Measurements from ENCODE around the gene WRAP53. TPM values are rescaled to one million over a fixed set of nuclear protein-coding genes. Genes with fewer than 3 reads are reported as not detected.

Gene WRAP53
- polyA plus RNA-seq, 3 donors, result 6.3 to 9.8 (median 9.1) TPM

DNA sequence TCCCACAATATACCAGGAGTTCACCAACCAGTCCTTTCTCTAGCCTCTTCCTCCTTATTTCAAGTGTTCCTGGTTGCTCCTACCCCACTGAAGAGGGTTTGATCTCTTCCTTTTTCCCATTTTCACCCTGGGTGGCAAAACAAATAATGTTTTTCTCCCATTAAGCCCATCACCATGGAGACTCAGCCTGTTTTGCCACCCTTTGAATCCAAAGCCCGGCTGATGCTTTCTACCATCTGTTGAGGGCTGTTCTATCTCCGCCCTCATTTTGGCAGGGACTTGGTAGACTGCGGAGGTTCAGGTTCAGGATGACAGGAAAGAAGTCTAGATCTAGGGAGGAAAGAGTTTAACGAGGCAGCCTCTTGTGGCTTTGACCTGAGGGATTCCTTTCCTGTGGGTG, 31.8 kb downstream of the WRAP53 start:
- no peaks in the 10 kb centered on the region for H3K79me2 ChIP-seq (ENCODE audit: insufficient read depth, low read length)
- no peak overlapping the region for H3K27ac ChIP-seq (ENCODE audit: low read depth in 1 of 2, low read length in 2 of 2)
- H3K9me3 ChIP-seq (replicated peaks in 1 of 2; ENCODE audit: control insufficient read depth in 1 of 2, insufficient read depth in 1 of 2, low read length in 2 of 2), result peaks cover 0 to 6% of the 10 kb centered on the region in 2 donors
- peaks cover 47 to 69% (median 56%) of the 10 kb centered on the region in 3 donors for H3K27me3 Mint-ChIP-seq (ENCODE audit: low read depth in 3 of 3)
- H2AFZ ChIP-seq (ENCODE audit: insufficient read depth, low read depth, low read length, poor library complexity, severe bottlenecking), result no peak overlapping the region
- peaks cover 16% of the 10 kb centered on the region in 2 donors for H3K4me1 ChIP-seq (ENCODE audit: control insufficient read depth in 1 of 2, insufficient read depth in 2 of 2, low read length in 2 of 2)
- H3K27me3 ChIP-seq (ENCODE audit: control insufficient read depth in 2 of 2, insufficient read depth in 2 of 2, low read length in 2 of 2), result peaks cover 19 to 59% of the 10 kb centered on the region in 2 donors
- no peak overlapping the region for H3K4me3 ChIP-seq (replicated peaks in 1 of 3; ENCODE audit: low read depth in 2 of 3, low read length in 3 of 3)
- no peak for TF ChIP-seq CTCF (IDR thresholded peaks at IDR 0.05)
- 60% methylated on average over 3 of the region's 4 CpGs for WGBS (ENCODE audit: insufficient coverage)
- peaks cover 16% of the 10 kb centered on the region for H3K4me1 Mint-ChIP-seq
- no peaks in the 10 kb centered on the region for H3K36me3 ChIP-seq (replicated peaks in 1 of 2; ENCODE audit: control insufficient read depth in 1 of 2, insufficient read depth in 2 of 2, low read length in 2 of 2)
- H3K4me2 ChIP-seq (replicated peaks; ENCODE audit: extremely low read depth, low read length, poor library complexity, severe bottlenecking), result no peak overlapping the region
- H3K4me3 Mint-ChIP-seq, result peak overlapping the region in 1 of 2 donors; percentile 66
- H3K9me3 Mint-ChIP-seq, result peaks cover 0 to 2% (median 0%) of the 10 kb centered on the region in 7 donors
- intact Hi-C loops (cut with micrococcal nuclease), result no loop called here
- DNase-seq, result no peak
- H4K20me1 ChIP-seq (ENCODE audit: insufficient read depth, low read length), result no peaks in the 10 kb centered on the region
- peaks cover 0 to 2% of the 10 kb centered on the region in 2 donors for H3K36me3 Mint-ChIP-seq
- no peak overlapping the region for H3K9ac ChIP-seq (ENCODE audit: insufficient read depth, low read length, poor library complexity, severe bottlenecking)
- no peak overlapping the region for H3K27ac Mint-ChIP-seq

GRCh38 chr17:7721612-7722011, 33.3 kb downstream of the WRAP53 start:
- H3K9me3 Mint-ChIP-seq, result peaks cover 0 to 2% (median 0%) of the 10 kb centered on the region in 7 donors
- no peak overlapping the region for H3K27ac Mint-ChIP-seq
- H3K36me3 Mint-ChIP-seq, result peaks cover 0 to 2% of the 10 kb centered on the region in 2 donors

More at GRCh38 chr17:7721612-7722011, 33.3 kb downstream of the WRAP53 start:
- H3K4me3 ChIP-seq (replicated peaks in 1 of 3; ENCODE audit: low read depth in 2 of 3, low read length in 3 of 3), result no peak overlapping the region
- H3K4me1 Mint-ChIP-seq, result peaks cover 12% of the 10 kb centered on the region
- peaks cover 14 to 15% of the 10 kb centered on the region in 2 donors for H3K4me1 ChIP-seq (ENCODE audit: control insufficient read depth in 1 of 2, insufficient read depth in 2 of 2, low read length in 2 of 2)
- no peaks in the 10 kb centered on the region for H3K36me3 ChIP-seq (replicated peaks in 1 of 2; ENCODE audit: control insufficient read depth in 1 of 2, insufficient read depth in 2 of 2, low read length in 2 of 2)
- H3K27ac ChIP-seq (ENCODE audit: low read depth in 1 of 2, low read length in 2 of 2), result no peak overlapping the region
- DNase-seq, result no peak
- no peaks in the 10 kb centered on the region for H4K20me1 ChIP-seq (ENCODE audit: insufficient read depth, low read length)
- peaks cover 38 to 54% (median 41%) of the 10 kb centered on the region in 3 donors for H3K27me3 Mint-ChIP-seq (ENCODE audit: low read depth in 3 of 3)
- peaks cover 13 to 44% of the 10 kb centered on the region in 2 donors for H3K27me3 ChIP-seq (ENCODE audit: control insufficient read depth in 2 of 2, insufficient read depth in 2 of 2, low read length in 2 of 2)
- H3K9me3 ChIP-seq (replicated peaks in 1 of 2; ENCODE audit: control insufficient read depth in 1 of 2, insufficient read depth in 1 of 2, low read length in 2 of 2), result peaks cover 0 to 6% of the 10 kb centered on the region in 2 donors
- no CpG with 5 or more reads among the region's 2 CpGs for WGBS (ENCODE audit: insufficient coverage)
- H3K4me2 ChIP-seq (replicated peaks; ENCODE audit: extremely low read depth, low read length, poor library complexity, severe bottlenecking), result no peak overlapping the region
- no peak overlapping the region for H3K4me3 Mint-ChIP-seq
- H3K79me2 ChIP-seq (ENCODE audit: insufficient read depth, low read length), result no peaks in the 10 kb centered on the region
- no peak for TF ChIP-seq CTCF (IDR thresholded peaks at IDR 0.05)
- no peak overlapping the region for H2AFZ ChIP-seq (ENCODE audit: insufficient read depth, low read depth, low read length, poor library complexity, severe bottlenecking)
- intact Hi-C loops (cut with micrococcal nuclease), result no loop called here
- no peak overlapping the region for H3K9ac ChIP-seq (ENCODE audit: insufficient read depth, low read length, poor library complexity, severe bottlenecking)

Data from CD14-positive monocyte (primary cell).